Cardiac muscle cell (in vitro differentiated cells and primary cell): ENCODE results near the gene UBE2U. TPM values are rescaled to one million over a fixed set of nuclear protein-coding genes. Genes with fewer than 3 reads are reported as not detected.

Source experiments
- DNase-seq, 2 donors: peaks; one replicate each; pipeline versions ENCODE4 v3.0.0 to v3.0.0-alpha.2; 2010 to 2017; ENCODE audit warnings: low read depth in 1 of 2, low spot score in 1 of 2
- H3K27ac ChIP-seq: fragments of 200-600 bp; sonication (generic); 2 replicates; pipeline ENCODE4 v1.5.1; 2016
- H3K27me3 ChIP-seq: fragments of 200-600 bp; sonication (generic); 2 replicates; pipeline ENCODE4 v1.6.0; 2016; ENCODE audit warnings: control low read depth
- H3K36me3 ChIP-seq: fragments of 200-600 bp; sonication (generic); 2 replicates; pipeline ENCODE4 v1.5.1; 2016; ENCODE audit warnings: control low read depth
- H3K4me1 ChIP-seq: fragments of 200-600 bp; sonication (generic); 2 replicates; pipeline ENCODE4 v1.8.1; 2017; ENCODE audit warnings: low read depth, mild to moderate bottlenecking, mixed run types
- H3K4me3 ChIP-seq: fragments of 200-600 bp; sonication (generic); 2 replicates; pipeline ENCODE4 v1.5.1; 2016; ENCODE audit warnings: mild to moderate bottlenecking
- H3K9me3 ChIP-seq: fragments of 200-600 bp; sonication (generic); 2 replicates; pipeline ENCODE4 v1.5.1; 2017; ENCODE audit warnings: low read depth, mild to moderate bottlenecking, control low read depth
- polyA plus RNA-seq: library from polyadenylated mRNA; unstranded; fragments of >200 nt; fragmentation: Nextera tagmentation; extraction: Ambion mirVana; gene quantifications from 2 replicates; pipeline ENCODE4 v1.2.1, GENCODE V29; 2016
- total RNA-seq: library from RNA; depleted of rRNA; stranded (reverse); fragments of >200 nt; gene quantifications from 2 replicates; pipeline ENCODE4 v1.2.3, GENCODE V29; 2016
- TF ChIP-seq, protein P1 (sequence below): IDR thresholded peaks from 2 replicates; pipeline ENCODE4 v1.5.1; 2012; ENCODE audit warnings: low read depth, mild to moderate bottlenecking, low read length

Gene UBE2U
- total and polyA plus RNA-seq, 2 experiments from 2014 or later, result not detected

DNA sequence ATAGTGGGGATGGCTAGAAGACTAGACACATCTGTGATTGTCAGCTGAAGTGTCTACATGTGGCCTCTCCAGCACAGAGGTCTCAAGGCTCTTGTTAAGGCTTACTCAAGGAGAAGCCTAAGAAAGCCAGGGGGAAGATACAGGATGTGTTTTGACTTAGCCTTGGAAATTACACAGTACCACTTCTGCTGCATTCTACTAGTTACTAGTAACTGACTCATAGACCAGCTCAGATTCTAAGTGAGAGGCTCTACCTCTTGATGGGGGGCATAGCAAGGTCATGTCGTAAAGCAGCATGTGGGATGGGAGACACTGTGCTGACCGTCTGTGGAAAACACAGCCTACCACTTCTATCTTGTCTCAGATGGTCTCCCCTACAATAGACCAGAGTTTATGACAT is 99.5 kb downstream of the UBE2U start:
- TF ChIP-seq, protein P1, sequence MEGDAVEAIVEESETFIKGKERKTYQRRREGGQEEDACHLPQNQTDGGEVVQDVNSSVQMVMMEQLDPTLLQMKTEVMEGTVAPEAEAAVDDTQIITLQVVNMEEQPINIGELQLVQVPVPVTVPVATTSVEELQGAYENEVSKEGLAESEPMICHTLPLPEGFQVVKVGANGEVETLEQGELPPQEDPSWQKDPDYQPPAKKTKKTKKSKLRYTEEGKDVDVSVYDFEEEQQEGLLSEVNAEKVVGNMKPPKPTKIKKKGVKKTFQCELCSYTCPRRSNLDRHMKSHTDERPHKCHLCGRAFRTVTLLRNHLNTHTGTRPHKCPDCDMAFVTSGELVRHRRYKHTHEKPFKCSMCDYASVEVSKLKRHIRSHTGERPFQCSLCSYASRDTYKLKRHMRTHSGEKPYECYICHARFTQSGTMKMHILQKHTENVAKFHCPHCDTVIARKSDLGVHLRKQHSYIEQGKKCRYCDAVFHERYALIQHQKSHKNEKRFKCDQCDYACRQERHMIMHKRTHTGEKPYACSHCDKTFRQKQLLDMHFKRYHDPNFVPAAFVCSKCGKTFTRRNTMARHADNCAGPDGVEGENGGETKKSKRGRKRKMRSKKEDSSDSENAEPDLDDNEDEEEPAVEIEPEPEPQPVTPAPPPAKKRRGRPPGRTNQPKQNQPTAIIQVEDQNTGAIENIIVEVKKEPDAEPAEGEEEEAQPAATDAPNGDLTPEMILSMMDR, result no peak
- Histone ChIP-seq H3K27ac (no peak overlapping the region), H3K9me3 (no peaks in the 10 kb centered on the region), H3K36me3 (no peaks in the 10 kb centered on the region), H3K4me3 (no peak overlapping the region), H3K27me3 (no peaks in the 10 kb centered on the region), H3K4me1 (no peaks in the 10 kb centered on the region)
- DNase-seq, result no peak

GRCh38 chr1:64304823-64305222 is 101.4 kb downstream of the UBE2U start:
- TF ChIP-seq, protein P1, result no peak
- H3K9me3 ChIP-seq, result no peaks in the 10 kb centered on the region
- DNase-seq, result no peak
- H3K27ac ChIP-seq, result no peak overlapping the region
- no peaks in the 10 kb centered on the region for H3K36me3 ChIP-seq
- H3K4me3 ChIP-seq, result no peak overlapping the region
- no peaks in the 10 kb centered on the region for H3K27me3 ChIP-seq
- H3K4me1 ChIP-seq, result no peaks in the 10 kb centered on the region

GRCh38 chr1:64308866-64309265 is 105.4 kb downstream of the UBE2U start:
- DNase-seq, result no peak
- TF ChIP-seq, protein P1, result no peak
- Histone ChIP-seq H3K27ac (no peak overlapping the region), H3K27me3 (no peaks in the 10 kb centered on the region), H3K9me3 (no peaks in the 10 kb centered on the region), H3K4me3 (no peak overlapping the region), H3K36me3 (no peaks in the 10 kb centered on the region), H3K4me1 (no peaks in the 10 kb centered on the region)

GRCh38 chr1:64309431-64309831 is 106.0 kb downstream of the UBE2U start:
- H3K9me3 ChIP-seq, result no peaks in the 10 kb centered on the region
- H3K36me3 ChIP-seq, result no peaks in the 10 kb centered on the region
- no peaks in the 10 kb centered on the region for H3K27me3 ChIP-seq
- TF ChIP-seq, protein P1, result no peak
- no peak overlapping the region for H3K4me3 ChIP-seq
- no peak overlapping the region for H3K27ac ChIP-seq
- H3K4me1 ChIP-seq, result no peaks in the 10 kb centered on the region
- no peak for DNase-seq

GRCh38 chr1:64310760-64311159 is 107.3 kb downstream of the UBE2U start:
- no peaks in the 10 kb centered on the region for H3K36me3 ChIP-seq
- no peak overlapping the region for H3K4me3 ChIP-seq
- peaks cover 4% of the 10 kb centered on the region for H3K4me1 ChIP-seq
- TF ChIP-seq, protein P1, result no peak
- no peak for DNase-seq
- no peaks in the 10 kb centered on the region for H3K9me3 ChIP-seq
- no peak overlapping the region for H3K27ac ChIP-seq
- no peaks in the 10 kb centered on the region for H3K27me3 ChIP-seq

GRCh38 chr1:64312431-64312830 is 109.0 kb downstream of the UBE2U start:
- TF ChIP-seq, protein P1, result no peak
- Histone ChIP-seq H3K36me3 (no peaks in the 10 kb centered on the region), H3K4me1 (peaks cover 9% of the 10 kb centered on the region), H3K9me3 (no peaks in the 10 kb centered on the region), H3K27ac (no peak overlapping the region), H3K4me3 (no peak overlapping the region), H3K27me3 (no peaks in the 10 kb centered on the region)
- no peak for DNase-seq
